Measurements from ENCODE around the gene MAPT. TPM values are rescaled to one million over a fixed set of nuclear protein-coding genes. Genes with fewer than 3 reads are reported as not detected.

Gene MAPT
- polyA plus RNA-seq, 3 donors: 0.04 TPM; not detected in 2

- H3K27ac Mint-ChIP-seq: no peak overlapping the region
- no peaks in the 10 kb centered on the region for H3K4me1 Mint-ChIP-seq
- TF ChIP-seq CTCF (IDR thresholded peaks at IDR 0.05): no peak
- H3K9me3 ChIP-seq (replicated peaks in 1 of 2; ENCODE audit: control insufficient read depth in 1 of 2, insufficient read depth in 1 of 2, low read length in 2 of 2): no peaks in the 10 kb centered on the region
- H3K36me3 ChIP-seq (replicated peaks in 1 of 2; ENCODE audit: control insufficient read depth in 1 of 2, insufficient read depth in 2 of 2, low read length in 2 of 2): no peaks in the 10 kb centered on the region
- no CpG with 5 or more reads among the region's 1 CpG for WGBS (ENCODE audit: insufficient coverage)
- no peak overlapping the region for H3K27ac ChIP-seq (ENCODE audit: low read depth in 1 of 2, low read length in 2 of 2)
- H3K36me3 Mint-ChIP-seq: no peaks in the 10 kb centered on the region
- no peak for DNase-seq
- no peak overlapping the region for H2AFZ ChIP-seq (ENCODE audit: insufficient read depth, low read depth, low read length, poor library complexity, severe bottlenecking)
- intact Hi-C loops (cut with micrococcal nuclease): no loop called here
- peaks cover 7 to 22% (median 12%) of the 10 kb centered on the region in 3 donors for H3K27me3 Mint-ChIP-seq (ENCODE audit: low read depth in 3 of 3)
- H3K79me2 ChIP-seq (ENCODE audit: insufficient read depth, low read length): no peaks in the 10 kb centered on the region
- peaks cover 0 to 5% (median 2%) of the 10 kb centered on the region in 7 donors for H3K9me3 Mint-ChIP-seq
- no peak overlapping the region for H3K9ac ChIP-seq (ENCODE audit: insufficient read depth, low read length, poor library complexity, severe bottlenecking)
- H3K4me3 Mint-ChIP-seq: no peak overlapping the region
- H3K4me2 ChIP-seq (replicated peaks; ENCODE audit: extremely low read depth, low read length, poor library complexity, severe bottlenecking): no peak overlapping the region
- no peaks in the 10 kb centered on the region for H3K27me3 ChIP-seq (ENCODE audit: control insufficient read depth in 2 of 2, insufficient read depth in 2 of 2, low read length in 2 of 2)
- no peaks in the 10 kb centered on the region for H3K4me1 ChIP-seq (ENCODE audit: control insufficient read depth in 1 of 2, insufficient read depth in 2 of 2, low read length in 2 of 2)
- H3K4me3 ChIP-seq (replicated peaks in 1 of 3; ENCODE audit: low read depth in 2 of 3, low read length in 3 of 3): no peak overlapping the region
- no peaks in the 10 kb centered on the region for H4K20me1 ChIP-seq (ENCODE audit: insufficient read depth, low read length)
These were observed 16.9 kb upstream of the MAPT start for GRCh38 chr17:45877467-45877866.

- no peaks in the 10 kb centered on the region for H4K20me1 ChIP-seq (ENCODE audit: insufficient read depth, low read length)
- no peak overlapping the region for H3K4me3 ChIP-seq (replicated peaks in 1 of 3; ENCODE audit: low read depth in 2 of 3, low read length in 3 of 3)
- no peak overlapping the region for H2AFZ ChIP-seq (ENCODE audit: insufficient read depth, low read depth, low read length, poor library complexity, severe bottlenecking)
- Mint-ChIP-seq H3K9me3 (peaks cover 0 to 6% (median 2%) of the 10 kb centered on the region in 7 donors), H3K36me3 (no peaks in the 10 kb centered on the region), H3K4me1 (no peaks in the 10 kb centered on the region), H3K4me3 (no peak overlapping the region), H3K27ac (no peak overlapping the region), H3K27me3 (ENCODE audit: low read depth in 3 of 3) (peaks cover 3 to 14% (median 8%) of the 10 kb centered on the region in 3 donors)
- no peak overlapping the region for H3K4me2 ChIP-seq (replicated peaks; ENCODE audit: extremely low read depth, low read length, poor library complexity, severe bottlenecking)
- TF ChIP-seq CTCF (IDR thresholded peaks at IDR 0.05): no peak
- DNase-seq: no peak
- H3K27ac ChIP-seq (ENCODE audit: low read depth in 1 of 2, low read length in 2 of 2): no peak overlapping the region
- H3K79me2 ChIP-seq (ENCODE audit: insufficient read depth, low read length): no peaks in the 10 kb centered on the region
- no peaks in the 10 kb centered on the region for H3K27me3 ChIP-seq (ENCODE audit: control insufficient read depth in 2 of 2, insufficient read depth in 2 of 2, low read length in 2 of 2)
- WGBS (ENCODE audit: insufficient coverage): 92% methylated on average over 2 of the region's 2 CpGs
- intact Hi-C loops (cut with micrococcal nuclease): no loop called here
- H3K9me3 ChIP-seq (replicated peaks in 1 of 2; ENCODE audit: control insufficient read depth in 1 of 2, insufficient read depth in 1 of 2, low read length in 2 of 2): no peaks in the 10 kb centered on the region
- H3K36me3 ChIP-seq (replicated peaks in 1 of 2; ENCODE audit: control insufficient read depth in 1 of 2, insufficient read depth in 2 of 2, low read length in 2 of 2): no peaks in the 10 kb centered on the region
- no peaks in the 10 kb centered on the region for H3K4me1 ChIP-seq (ENCODE audit: control insufficient read depth in 1 of 2, insufficient read depth in 2 of 2, low read length in 2 of 2)
- no peak overlapping the region for H3K9ac ChIP-seq (ENCODE audit: insufficient read depth, low read length, poor library complexity, severe bottlenecking)
These were observed 11.3 kb upstream of the MAPT start for GRCh38 chr17:45883063-45883462.
